ENCODE data around the gene RBM33. TPM values are rescaled to one million over a fixed set of nuclear protein-coding genes. Genes with fewer than 3 reads are reported as not detected.

Gene RBM33
- total RNA-seq, 1 experiment from 2014 or later: 73.6 TPM

DNA sequence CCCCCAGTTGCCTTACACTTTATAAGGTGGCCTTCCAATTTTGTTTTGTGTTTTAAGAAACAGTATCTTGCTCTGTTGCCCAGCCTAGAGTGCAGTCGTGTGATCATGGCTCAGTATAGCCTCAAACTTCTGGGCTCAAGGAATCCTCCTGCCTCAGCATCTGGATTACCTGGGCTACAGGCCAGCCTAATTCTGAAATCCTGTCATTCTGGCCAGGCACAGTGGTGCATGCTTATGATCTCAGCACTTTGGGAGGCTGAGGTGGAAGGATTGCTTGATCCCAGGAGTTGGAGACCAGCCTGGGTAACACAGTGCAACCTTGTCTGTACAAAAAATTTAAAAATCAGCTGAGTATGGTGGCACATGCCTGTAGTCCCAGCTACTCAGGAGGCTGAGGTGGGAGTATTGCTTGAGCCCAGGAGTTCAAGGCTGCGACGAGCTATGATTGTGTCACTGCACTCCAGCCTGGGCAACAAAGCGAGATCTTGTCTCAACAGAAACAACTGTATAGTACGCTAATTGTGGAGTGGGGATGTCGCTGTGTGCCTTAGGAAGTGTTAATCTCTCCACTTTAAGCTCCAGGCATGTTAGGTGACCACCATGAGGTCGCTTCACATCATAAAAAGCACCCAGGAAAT, 24.7 kb upstream of the RBM33 start:
- no TSS peak for BruUV-seq (replicated peaks)

DNA sequence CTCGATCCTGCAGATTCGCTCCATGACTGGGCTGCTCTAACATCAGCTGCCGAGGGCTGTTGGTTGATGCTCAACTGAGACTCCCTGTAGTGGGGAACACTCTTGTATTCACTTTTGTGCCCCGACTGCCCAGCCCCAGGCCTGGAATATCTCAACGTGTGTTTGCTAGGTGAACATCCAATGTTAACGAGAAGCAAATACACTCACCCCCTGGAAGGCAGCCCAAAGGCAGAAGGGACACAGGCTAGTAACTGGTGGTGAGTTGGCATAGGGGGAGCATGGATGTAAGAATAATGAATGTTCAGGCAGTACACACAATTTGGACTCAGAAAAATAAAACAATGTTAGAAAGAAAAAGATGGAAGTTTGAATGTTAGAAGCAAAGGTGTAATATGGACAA, 24.0 kb upstream of the RBM33 start:
- BruUV-seq (replicated peaks): no TSS peak
- intact Hi-C loops (cut with micrococcal nuclease; ENCODE audit: unreplicated experiment): no loop called here
- ChIA-PET POLR2A (ENCODE audit: low non-redundant PET) (no interaction called here), CTCF (no interaction called here)
- no peak for DNase-seq (ENCODE audit: low spot score)
- H3K9me3 ChIP-seq (ENCODE audit: low read depth, low read length, poor library complexity, severe bottlenecking): no peaks in the 10 kb centered on the region
- peaks cover 5% of the 10 kb centered on the region for H3K27me3 ChIP-seq (replicated peaks; ENCODE audit: insufficient read depth, low read depth, low read length, poor library complexity)
- no peaks in the 10 kb centered on the region for H3K4me1 ChIP-seq (ENCODE audit: insufficient read depth, low read length, poor library complexity, severe bottlenecking)
- no peak overlapping the region for H3K4me3 ChIP-seq (ENCODE audit: low read depth, low read length, poor library complexity, severe bottlenecking)
- TF ChIP-seq EZH2 (IDR thresholded peaks at IDR 0.05; ENCODE audit: borderline replicate concordance, low read depth, low read length, poor library complexity, severe bottlenecking): no peak
- TF ChIP-seq, protein P1, sequence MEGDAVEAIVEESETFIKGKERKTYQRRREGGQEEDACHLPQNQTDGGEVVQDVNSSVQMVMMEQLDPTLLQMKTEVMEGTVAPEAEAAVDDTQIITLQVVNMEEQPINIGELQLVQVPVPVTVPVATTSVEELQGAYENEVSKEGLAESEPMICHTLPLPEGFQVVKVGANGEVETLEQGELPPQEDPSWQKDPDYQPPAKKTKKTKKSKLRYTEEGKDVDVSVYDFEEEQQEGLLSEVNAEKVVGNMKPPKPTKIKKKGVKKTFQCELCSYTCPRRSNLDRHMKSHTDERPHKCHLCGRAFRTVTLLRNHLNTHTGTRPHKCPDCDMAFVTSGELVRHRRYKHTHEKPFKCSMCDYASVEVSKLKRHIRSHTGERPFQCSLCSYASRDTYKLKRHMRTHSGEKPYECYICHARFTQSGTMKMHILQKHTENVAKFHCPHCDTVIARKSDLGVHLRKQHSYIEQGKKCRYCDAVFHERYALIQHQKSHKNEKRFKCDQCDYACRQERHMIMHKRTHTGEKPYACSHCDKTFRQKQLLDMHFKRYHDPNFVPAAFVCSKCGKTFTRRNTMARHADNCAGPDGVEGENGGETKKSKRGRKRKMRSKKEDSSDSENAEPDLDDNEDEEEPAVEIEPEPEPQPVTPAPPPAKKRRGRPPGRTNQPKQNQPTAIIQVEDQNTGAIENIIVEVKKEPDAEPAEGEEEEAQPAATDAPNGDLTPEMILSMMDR (conservative IDR thresholded peaks at IDR 0.05; ENCODE audit: low read depth, low read length): no peak
- H3K36me3 ChIP-seq (ENCODE audit: insufficient read depth, low read length, poor library complexity, severe bottlenecking): no peaks in the 10 kb centered on the region
- H3K27ac ChIP-seq (ENCODE audit: low read depth, low read length, poor library complexity, severe bottlenecking): no peak overlapping the region

More for the DNA sequence above, 24.7 kb upstream of the RBM33 start:
- H3K27me3 ChIP-seq (replicated peaks; ENCODE audit: insufficient read depth, low read depth, low read length, poor library complexity): peaks cover 5% of the 10 kb centered on the region
- no peak for DNase-seq (ENCODE audit: low spot score)
- intact Hi-C loops (cut with micrococcal nuclease; ENCODE audit: unreplicated experiment): no loop called here
- CTCF ChIA-PET: no interaction called here
- H3K36me3 ChIP-seq (ENCODE audit: insufficient read depth, low read length, poor library complexity, severe bottlenecking): no peaks in the 10 kb centered on the region
- H3K9me3 ChIP-seq (ENCODE audit: low read depth, low read length, poor library complexity, severe bottlenecking): no peaks in the 10 kb centered on the region
- no peak overlapping the region for H3K4me3 ChIP-seq (ENCODE audit: low read depth, low read length, poor library complexity, severe bottlenecking)
- TF ChIP-seq, protein P1 (conservative IDR thresholded peaks at IDR 0.05; ENCODE audit: low read depth, low read length): no peak
- TF ChIP-seq EZH2 (IDR thresholded peaks at IDR 0.05; ENCODE audit: borderline replicate concordance, low read depth, low read length, poor library complexity, severe bottlenecking): no peak
- POLR2A ChIA-PET (ENCODE audit: low non-redundant PET): no interaction called here
- no peaks in the 10 kb centered on the region for H3K4me1 ChIP-seq (ENCODE audit: insufficient read depth, low read length, poor library complexity, severe bottlenecking)
- no peak overlapping the region for H3K27ac ChIP-seq (ENCODE audit: low read depth, low read length, poor library complexity, severe bottlenecking)

DNA sequence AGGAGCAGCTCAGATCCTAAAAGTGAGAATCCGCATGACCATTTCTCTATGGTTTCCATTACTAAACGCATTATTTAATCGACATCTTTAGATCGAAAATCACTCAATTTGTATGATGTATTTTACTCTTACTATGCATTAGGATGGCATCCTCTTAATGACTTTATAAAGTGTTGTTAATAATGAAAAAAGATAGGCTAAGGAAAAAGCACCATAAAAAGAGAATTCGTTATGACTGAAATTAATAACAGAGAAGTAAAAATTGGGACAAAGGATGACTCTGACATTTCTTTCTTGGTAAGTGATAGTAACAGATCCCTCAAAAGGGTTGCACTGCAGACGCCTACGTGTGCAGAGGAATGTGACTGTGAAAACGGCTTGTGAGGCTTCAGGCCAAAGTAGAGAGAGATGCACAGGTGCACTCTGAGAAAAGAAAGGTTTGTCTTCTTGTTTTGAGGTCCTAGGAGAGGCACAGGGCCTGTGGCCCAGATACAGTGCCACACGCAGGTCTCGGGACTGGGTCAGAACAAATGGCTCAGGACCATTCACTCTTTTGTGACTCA, 23.0 kb upstream of the RBM33 start:
- no peak for TF ChIP-seq EZH2 (IDR thresholded peaks at IDR 0.05; ENCODE audit: borderline replicate concordance, low read depth, low read length, poor library complexity, severe bottlenecking)
- TF ChIP-seq, protein P1 (conservative IDR thresholded peaks at IDR 0.05; ENCODE audit: low read depth, low read length): no peak
- no peaks in the 10 kb centered on the region for H3K4me1 ChIP-seq (ENCODE audit: insufficient read depth, low read length, poor library complexity, severe bottlenecking)
- no peak overlapping the region for H3K4me3 ChIP-seq (ENCODE audit: low read depth, low read length, poor library complexity, severe bottlenecking)
- H3K9me3 ChIP-seq (ENCODE audit: low read depth, low read length, poor library complexity, severe bottlenecking): no peaks in the 10 kb centered on the region
- ChIA-PET POLR2A (ENCODE audit: low non-redundant PET) (no interaction called here), CTCF (no interaction called here)
- H3K36me3 ChIP-seq (ENCODE audit: insufficient read depth, low read length, poor library complexity, severe bottlenecking): no peaks in the 10 kb centered on the region
- H3K27me3 ChIP-seq (replicated peaks; ENCODE audit: insufficient read depth, low read depth, low read length, poor library complexity): peaks cover 5% of the 10 kb centered on the region
- no peak overlapping the region for H3K27ac ChIP-seq (ENCODE audit: low read depth, low read length, poor library complexity, severe bottlenecking)
- intact Hi-C loops (cut with micrococcal nuclease; ENCODE audit: unreplicated experiment): no loop called here
- BruUV-seq (replicated peaks): no TSS peak
- no peak for DNase-seq (ENCODE audit: low spot score)
